ENCODE measurements around the gene CTDSP2.
"Not testable (repeated sequence)": the region's sequence is repeated elsewhere in the genome, so short reads cannot be mapped to it uniquely, and the experiment has no call there.

The CTDSP2 gene

GRCh38 chr12:57776247-57776587 is 70.3 kb downstream of the CTDSP2 start:
- H3K27me3 ChIP-seq (ENCODE audit: control insufficient read depth, insufficient read depth, low read length): no peaks in the 10 kb centered on the region
- no peak overlapping the region for H3K9ac ChIP-seq (ENCODE audit: low read length)
- no peak overlapping the region for H3K4me3 ChIP-seq (ENCODE audit: low read length)
- H3K4me1 ChIP-seq (ENCODE audit: control insufficient read depth, insufficient read depth, low read length): peaks cover 7% of the 10 kb centered on the region
- H3K36me3 ChIP-seq (ENCODE audit: control insufficient read depth, insufficient read depth, low read length): no peaks in the 10 kb centered on the region
- no peaks in the 10 kb centered on the region for H3K9me3 ChIP-seq (ENCODE audit: control insufficient read depth, low read length)

GRCh38 chr12:57775563-57776246 is 70.8 kb downstream of the CTDSP2 start:
- Histone ChIP-seq H3K36me3 (ENCODE audit: control insufficient read depth, insufficient read depth, low read length) (no peaks in the 10 kb centered on the region), H3K4me3 (ENCODE audit: low read length) (no peak overlapping the region)

DNA sequence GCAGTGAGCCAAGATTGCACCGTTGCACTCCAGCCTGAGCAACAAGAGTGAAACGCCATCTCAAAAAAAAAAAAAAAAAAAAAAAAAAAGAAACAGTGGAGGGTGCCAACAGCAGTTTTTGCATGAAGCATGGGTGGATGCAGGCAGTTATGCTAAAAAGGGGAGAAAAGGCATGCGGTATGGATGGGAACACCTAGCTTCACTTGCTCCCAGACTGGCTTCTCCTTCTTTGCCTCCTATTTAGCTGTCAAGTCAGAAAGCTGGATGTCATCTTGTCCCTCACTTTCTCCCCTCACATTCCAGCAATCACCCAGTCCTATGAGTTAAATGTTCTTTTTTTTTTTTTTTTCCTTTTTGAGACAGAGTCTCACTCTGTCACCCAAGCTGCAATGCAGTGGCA is 71.5 kb downstream of the CTDSP2 start:
- Histone ChIP-seq H3K36me3 (ENCODE audit: control insufficient read depth, insufficient read depth, low read length) (no peaks in the 10 kb centered on the region), H3K27me3 (ENCODE audit: control insufficient read depth, insufficient read depth, low read length) (no peaks in the 10 kb centered on the region), H3K9me3 (ENCODE audit: control insufficient read depth, low read length) (no peaks in the 10 kb centered on the region), H3K9ac (ENCODE audit: low read length) (no peak overlapping the region), H3K4me3 (ENCODE audit: low read length) (no peak overlapping the region), H3K4me1 (ENCODE audit: control insufficient read depth, insufficient read depth, low read length) (peaks cover 7% of the 10 kb centered on the region)

More at GRCh38 chr12:57775563-57776246, 70.8 kb downstream of the CTDSP2 start:
- Histone ChIP-seq H3K4me1 (ENCODE audit: control insufficient read depth, insufficient read depth, low read length) (peaks cover 7% of the 10 kb centered on the region), H3K9ac (ENCODE audit: low read length) (no peak overlapping the region), H3K27me3 (ENCODE audit: control insufficient read depth, insufficient read depth, low read length) (no peaks in the 10 kb centered on the region), H3K9me3 (ENCODE audit: control insufficient read depth, low read length) (no peaks in the 10 kb centered on the region)

DNA sequence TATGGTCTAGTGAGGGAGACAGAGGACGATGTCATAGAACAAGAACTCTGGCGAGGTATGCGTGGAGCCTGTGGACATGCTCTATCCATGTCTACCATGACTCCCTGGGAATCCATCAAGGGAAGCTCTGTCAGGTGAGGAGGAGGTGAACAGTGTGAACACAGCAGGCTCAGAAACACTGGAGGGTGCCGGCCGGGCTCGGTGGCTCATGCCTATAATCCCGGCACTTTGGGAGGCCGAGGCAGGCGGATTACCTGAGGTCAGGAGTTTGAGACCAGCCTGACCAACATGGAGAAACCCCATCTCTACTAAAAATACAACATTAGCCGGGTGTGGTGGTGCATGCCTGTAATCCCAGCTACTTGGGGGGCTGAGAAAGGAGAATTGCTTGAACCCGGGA is 71.9 kb downstream of the CTDSP2 start:
- H3K9me3 ChIP-seq (ENCODE audit: control insufficient read depth, low read length); H3K27me3 ChIP-seq (ENCODE audit: control insufficient read depth, insufficient read depth, low read length); H3K9ac ChIP-seq (ENCODE audit: low read length); H3K4me3 ChIP-seq (ENCODE audit: low read length); H3K36me3 ChIP-seq (ENCODE audit: control insufficient read depth, insufficient read depth, low read length); H3K4me1 ChIP-seq (ENCODE audit: control insufficient read depth, insufficient read depth, low read length): not testable (repeated sequence)

DNA sequence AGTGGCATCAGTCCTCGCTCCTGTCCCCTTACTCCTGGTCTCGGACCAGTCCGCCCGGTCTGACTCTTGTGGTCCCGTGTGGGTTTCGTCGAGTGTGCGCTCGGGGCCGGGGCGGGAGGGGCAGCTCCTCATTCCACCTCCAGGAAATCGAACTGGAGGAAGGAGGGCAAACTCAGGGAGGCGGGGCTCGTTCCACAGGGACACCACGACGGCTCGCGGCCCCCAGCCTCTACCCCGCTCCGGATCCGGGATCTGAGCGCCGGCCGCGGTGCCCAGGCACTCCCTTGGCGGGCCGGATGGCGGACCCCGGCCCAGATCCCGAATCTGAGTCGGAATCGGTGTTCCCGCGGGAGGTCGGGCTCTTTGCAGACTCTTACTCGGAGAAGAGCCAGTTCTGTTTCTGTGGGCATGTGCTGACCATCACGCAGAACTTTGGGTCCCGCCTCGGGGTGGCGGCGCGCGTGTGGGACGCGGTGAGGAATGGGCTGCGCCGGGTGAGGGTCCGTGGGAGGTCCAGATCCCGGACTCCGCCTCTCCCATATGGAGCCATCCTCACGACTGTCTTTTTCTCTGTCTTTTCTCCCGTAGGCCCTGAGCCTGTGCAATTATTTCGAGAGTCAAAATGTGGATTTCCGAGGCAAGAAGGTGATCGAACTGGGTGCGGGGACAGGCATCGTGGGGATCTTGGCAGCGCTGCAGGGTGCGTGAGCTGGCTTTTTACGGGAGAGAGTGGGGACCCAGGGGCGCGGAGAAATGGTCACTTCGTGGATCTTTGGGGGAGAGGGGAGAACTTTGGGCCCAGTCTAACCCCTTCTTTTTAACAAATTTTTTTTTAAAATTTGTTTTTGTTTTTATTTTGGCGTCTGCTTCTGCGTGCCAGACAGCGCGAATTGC is 73.9 kb downstream of the CTDSP2 start, which contains the start of gene EEF1AKMT3:
Gene EEF1AKMT3 (plus strand): TSS at position 186 of the 894 bp plus-strand sequence. CDS start 111 bp downstream, at position 297.
- Histone ChIP-seq H3K9me3 (ENCODE audit: control insufficient read depth, low read length) (no peaks in the 10 kb centered on the region), H3K9ac (ENCODE audit: low read length) (peak within 1 kb of the TSS; percentile 87), H3K36me3 (ENCODE audit: control insufficient read depth, insufficient read depth, low read length) (no peaks in the 10 kb centered on the region), H3K4me1 (ENCODE audit: control insufficient read depth, insufficient read depth, low read length) (peaks cover 7% of the 10 kb centered on the region), H3K4me3 (ENCODE audit: low read length) (peak within 1 kb of the TSS; percentile 90), H3K27me3 (ENCODE audit: control insufficient read depth, insufficient read depth, low read length) (no peaks in the 10 kb centered on the region)

DNA sequence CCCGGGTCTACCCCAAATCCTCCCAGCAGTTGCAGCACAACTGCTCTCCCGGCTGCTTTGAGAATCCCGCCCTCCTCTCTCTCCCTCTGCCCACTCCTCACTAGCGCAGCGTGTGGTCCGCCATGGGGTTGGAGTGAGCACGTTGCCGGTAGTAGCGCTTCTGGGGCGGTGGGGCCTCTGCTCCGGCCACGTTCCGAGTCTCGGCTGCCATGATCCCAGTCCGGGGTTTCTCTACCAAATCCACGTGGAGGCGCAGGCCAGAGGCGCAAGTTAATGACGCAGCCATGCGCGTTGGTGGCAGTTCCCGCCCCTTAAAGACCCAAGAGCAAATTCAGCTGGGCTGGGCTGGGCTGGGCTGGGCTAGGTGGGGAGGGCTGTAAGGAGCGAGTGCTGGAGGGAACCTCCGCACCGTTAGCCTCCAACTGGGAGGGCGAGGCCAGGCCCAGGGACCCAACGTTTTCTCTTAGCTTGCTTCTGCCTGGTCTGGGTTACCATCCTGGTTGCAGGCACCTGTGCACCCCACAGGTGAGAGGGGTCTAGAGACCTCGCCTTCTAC is 74.6 kb downstream of the CTDSP2 start, which contains the start of gene METTL1:
Gene METTL1 (minus strand): TSS at position 233 of the 556 bp plus-strand sequence. CDS start 22 bp downstream, at position 211.
- Histone ChIP-seq H3K4me3 (ENCODE audit: low read length) (peak within 1 kb of the TSS; percentile 90), H3K36me3 (ENCODE audit: control insufficient read depth, insufficient read depth, low read length) (no peaks in the 10 kb centered on the region), H3K9ac (ENCODE audit: low read length) (peak within 1 kb of the TSS; percentile 87), H3K4me1 (ENCODE audit: control insufficient read depth, insufficient read depth, low read length) (peaks cover 10% of the 10 kb centered on the region), H3K9me3 (ENCODE audit: control insufficient read depth, low read length) (no peaks in the 10 kb centered on the region), H3K27me3 (ENCODE audit: control insufficient read depth, insufficient read depth, low read length) (peaks cover 6% of the 10 kb centered on the region)

- H3K4me1 ChIP-seq (ENCODE audit: control insufficient read depth, insufficient read depth, low read length): peaks cover 16% of the 10 kb centered on the region
- peak overlapping the region; percentile 90 for H3K4me3 ChIP-seq (ENCODE audit: low read length)
- H3K9ac ChIP-seq (ENCODE audit: low read length): peak overlapping the region; percentile 87
- H3K9me3 ChIP-seq (ENCODE audit: control insufficient read depth, low read length): no peaks in the 10 kb centered on the region
- H3K36me3 ChIP-seq (ENCODE audit: control insufficient read depth, insufficient read depth, low read length): no peaks in the 10 kb centered on the region
- peaks cover 12% of the 10 kb centered on the region for H3K27me3 ChIP-seq (ENCODE audit: control insufficient read depth, insufficient read depth, low read length)
Measured at GRCh38 chr12:57771236-57771872, 75.2 kb downstream of the CTDSP2 start.

DNA sequence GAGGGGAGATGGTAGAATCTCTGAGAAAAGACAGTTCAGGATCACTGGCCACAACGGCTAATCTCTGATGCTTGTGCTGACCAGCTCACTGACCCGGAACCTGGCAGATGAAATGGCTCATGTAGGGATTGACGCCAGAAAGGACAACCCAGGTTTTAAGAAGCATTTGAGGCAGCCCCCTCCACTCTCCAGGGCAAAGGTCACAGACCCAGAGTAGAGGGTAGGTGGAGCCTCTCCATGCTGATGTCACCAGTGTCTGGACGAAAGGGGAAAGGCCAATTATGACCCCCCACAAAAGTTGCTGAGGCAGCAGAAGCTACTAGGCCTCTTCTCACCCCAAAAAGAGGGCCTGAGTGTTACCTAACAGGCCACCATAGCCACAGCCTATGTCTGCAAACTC is 75.8 kb downstream of the CTDSP2 start:
- H3K4me1 ChIP-seq (ENCODE audit: control insufficient read depth, insufficient read depth, low read length): peaks cover 22% of the 10 kb centered on the region

More for the DNA sequence above, 75.8 kb downstream of the CTDSP2 start:
- H3K4me3 ChIP-seq (ENCODE audit: low read length): no peak overlapping the region
- H3K36me3 ChIP-seq (ENCODE audit: control insufficient read depth, insufficient read depth, low read length): no peaks in the 10 kb centered on the region
- no peak overlapping the region for H3K9ac ChIP-seq (ENCODE audit: low read length)
- no peaks in the 10 kb centered on the region for H3K9me3 ChIP-seq (ENCODE audit: control insufficient read depth, low read length)
- peaks cover 18% of the 10 kb centered on the region for H3K27me3 ChIP-seq (ENCODE audit: control insufficient read depth, insufficient read depth, low read length)

Data from mucosa of stomach (tissue), 1 donor.